Sigmoid colon (tissue), 4 donors: ENCODE data around the gene TUBG2.

ENCODE experiments used
- CTCF ChIP-seq, 4 experiments: fragments of 450-650 bp in 3 of 4; fragments of 200-600 bp in 1 of 4; IDR thresholded peaks; one replicate each; pipeline ENCODE4 v1.5.1; 2016 to 2019; ENCODE audit warnings: antibody characterized with exemption in 4 of 4, mild to moderate bottlenecking in 3 of 4, moderate library complexity in 2 of 4
- EP300 ChIP-seq, 4 donors: sonication (generic); formaldehyde crosslinking; IDR thresholded peaks; one replicate each; pipeline ENCODE4 v1.6.1; 2017; ENCODE audit warnings: antibody characterized with exemption in 4 of 4
- POLR2A ChIP-seq, 2 donors: fragments of 450-650 bp; IDR thresholded peaks; one replicate each; pipeline ENCODE4 v1.6.1; 2016; ENCODE audit warnings: antibody characterized with exemption in 2 of 2, mild to moderate bottlenecking in 2 of 2, moderate library complexity in 2 of 2
- POLR2AphosphoS5 ChIP-seq, 4 donors: sonication (generic); formaldehyde crosslinking; IDR thresholded peaks; one replicate each; pipeline ENCODE4 v1.6.1; 2017; ENCODE audit warnings: antibody characterized with exemption in 4 of 4

- TF ChIP-seq CTCF (IDR thresholded peaks at IDR 0.05) = no peak
- TF ChIP-seq EP300 (IDR thresholded peaks at IDR 0.05) = no peak
- TF ChIP-seq POLR2A (IDR thresholded peaks at IDR 0.05) = no peak
- TF ChIP-seq POLR2AphosphoS5 (IDR thresholded peaks at IDR 0.05) = no peak
These were observed 45.4 kb downstream of the TUBG2 start for GRCh38 chr17:42704490-42704836.
